Measurements from ENCODE around the gene MPG. TPM values are rescaled to one million over a fixed set of nuclear protein-coding genes. Genes with fewer than 3 reads are reported as not detected.

Gene MPG
- total and polyA plus RNA-seq, 2 experiments from 2014 or later: 38.0 to 91.1 TPM

DNA sequence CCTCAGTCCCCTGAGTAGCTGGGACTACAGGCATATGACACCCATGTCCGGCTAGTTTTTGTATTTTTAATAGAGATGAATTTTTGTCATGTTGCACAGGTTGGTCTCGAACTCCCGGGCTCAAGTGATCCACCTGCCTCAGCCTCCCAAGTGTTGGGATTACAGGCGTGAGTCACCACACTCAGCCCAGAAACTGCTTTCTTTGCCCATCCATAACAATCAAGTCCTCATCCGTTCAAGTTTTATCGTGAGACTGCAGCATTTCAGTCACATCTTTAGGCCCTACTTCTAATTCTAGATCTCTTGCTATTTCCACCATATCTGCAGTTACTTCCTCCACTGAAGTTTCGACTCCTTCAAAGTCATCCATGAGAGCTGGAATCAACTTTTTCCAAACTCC lies 54.1 kb downstream of the MPG start (continued):
- TF ChIP-seq, protein P1, sequence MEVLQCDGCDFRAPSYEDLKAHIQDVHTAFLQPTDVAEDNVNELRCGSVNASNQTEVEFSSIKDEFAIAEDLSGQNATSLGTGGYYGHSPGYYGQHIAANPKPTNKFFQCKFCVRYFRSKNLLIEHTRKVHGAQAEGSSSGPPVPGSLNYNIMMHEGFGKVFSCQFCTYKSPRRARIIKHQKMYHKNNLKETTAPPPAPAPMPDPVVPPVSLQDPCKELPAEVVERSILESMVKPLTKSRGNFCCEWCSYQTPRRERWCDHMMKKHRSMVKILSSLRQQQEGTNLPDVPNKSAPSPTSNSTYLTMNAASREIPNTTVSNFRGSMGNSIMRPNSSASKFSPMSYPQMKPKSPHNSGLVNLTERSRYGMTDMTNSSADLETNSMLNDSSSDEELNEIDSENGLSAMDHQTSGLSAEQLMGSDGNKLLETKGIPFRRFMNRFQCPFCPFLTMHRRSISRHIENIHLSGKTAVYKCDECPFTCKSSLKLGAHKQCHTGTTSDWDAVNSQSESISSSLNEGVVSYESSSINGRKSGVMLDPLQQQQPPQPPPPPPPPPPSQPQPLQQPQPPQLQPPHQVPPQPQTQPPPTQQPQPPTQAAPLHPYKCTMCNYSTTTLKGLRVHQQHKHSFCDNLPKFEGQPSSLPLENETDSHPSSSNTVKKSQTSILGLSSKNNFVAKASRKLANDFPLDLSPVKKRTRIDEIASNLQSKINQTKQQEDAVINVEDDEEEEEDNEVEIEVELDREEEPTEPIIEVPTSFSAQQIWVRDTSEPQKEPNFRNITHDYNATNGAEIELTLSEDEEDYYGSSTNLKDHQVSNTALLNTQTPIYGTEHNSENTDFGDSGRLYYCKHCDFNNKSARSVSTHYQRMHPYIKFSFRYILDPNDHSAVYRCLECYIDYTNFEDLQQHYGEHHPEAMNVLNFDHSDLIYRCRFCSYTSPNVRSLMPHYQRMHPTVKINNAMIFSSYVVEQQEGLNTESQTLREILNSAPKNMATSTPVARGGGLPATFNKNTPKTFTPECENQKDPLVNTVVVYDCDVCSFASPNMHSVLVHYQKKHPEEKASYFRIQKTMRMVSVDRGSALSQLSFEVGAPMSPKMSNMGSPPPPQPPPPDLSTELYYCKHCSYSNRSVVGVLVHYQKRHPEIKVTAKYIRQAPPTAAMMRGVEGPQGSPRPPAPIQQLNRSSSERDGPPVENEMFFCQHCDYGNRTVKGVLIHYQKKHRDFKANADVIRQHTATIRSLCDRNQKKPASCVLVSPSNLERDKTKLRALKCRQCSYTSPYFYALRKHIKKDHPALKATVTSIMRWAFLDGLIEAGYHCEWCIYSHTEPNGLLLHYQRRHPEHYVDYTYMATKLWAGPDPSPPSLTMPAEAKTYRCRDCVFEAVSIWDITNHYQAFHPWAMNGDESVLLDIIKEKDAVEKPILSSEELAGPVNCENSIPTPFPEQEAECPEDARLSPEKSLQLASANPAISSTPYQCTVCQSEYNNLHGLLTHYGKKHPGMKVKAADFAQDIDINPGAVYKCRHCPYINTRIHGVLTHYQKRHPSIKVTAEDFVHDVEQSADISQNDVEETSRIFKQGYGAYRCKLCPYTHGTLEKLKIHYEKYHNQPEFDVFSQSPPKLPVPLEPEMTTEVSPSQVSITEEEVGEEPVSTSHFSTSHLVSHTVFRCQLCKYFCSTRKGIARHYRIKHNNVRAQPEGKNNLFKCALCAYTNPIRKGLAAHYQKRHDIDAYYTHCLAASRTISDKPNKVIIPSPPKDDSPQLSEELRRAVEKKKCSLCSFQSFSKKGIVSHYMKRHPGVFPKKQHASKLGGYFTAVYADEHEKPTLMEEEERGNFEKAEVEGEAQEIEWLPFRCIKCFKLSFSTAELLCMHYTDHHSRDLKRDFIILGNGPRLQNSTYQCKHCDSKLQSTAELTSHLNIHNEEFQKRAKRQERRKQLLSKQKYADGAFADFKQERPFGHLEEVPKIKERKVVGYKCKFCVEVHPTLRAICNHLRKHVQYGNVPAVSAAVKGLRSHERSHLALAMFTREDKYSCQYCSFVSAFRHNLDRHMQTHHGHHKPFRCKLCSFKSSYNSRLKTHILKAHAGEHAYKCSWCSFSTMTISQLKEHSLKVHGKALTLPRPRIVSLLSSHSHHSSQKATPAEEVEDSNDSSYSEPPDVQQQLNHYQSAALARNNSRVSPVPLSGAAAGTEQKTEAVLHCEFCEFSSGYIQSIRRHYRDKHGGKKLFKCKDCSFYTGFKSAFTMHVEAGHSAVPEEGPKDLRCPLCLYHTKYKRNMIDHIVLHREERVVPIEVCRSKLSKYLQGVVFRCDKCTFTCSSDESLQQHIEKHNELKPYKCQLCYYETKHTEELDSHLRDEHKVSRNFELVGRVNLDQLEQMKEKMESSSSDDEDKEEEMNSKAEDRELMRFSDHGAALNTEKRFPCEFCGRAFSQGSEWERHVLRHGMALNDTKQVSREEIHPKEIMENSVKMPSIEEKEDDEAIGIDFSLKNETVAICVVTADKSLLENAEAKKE (CRISPR knock-in tag; IDR thresholded peaks at IDR 0.05): no peak
- TF ChIP-seq, protein P2, sequence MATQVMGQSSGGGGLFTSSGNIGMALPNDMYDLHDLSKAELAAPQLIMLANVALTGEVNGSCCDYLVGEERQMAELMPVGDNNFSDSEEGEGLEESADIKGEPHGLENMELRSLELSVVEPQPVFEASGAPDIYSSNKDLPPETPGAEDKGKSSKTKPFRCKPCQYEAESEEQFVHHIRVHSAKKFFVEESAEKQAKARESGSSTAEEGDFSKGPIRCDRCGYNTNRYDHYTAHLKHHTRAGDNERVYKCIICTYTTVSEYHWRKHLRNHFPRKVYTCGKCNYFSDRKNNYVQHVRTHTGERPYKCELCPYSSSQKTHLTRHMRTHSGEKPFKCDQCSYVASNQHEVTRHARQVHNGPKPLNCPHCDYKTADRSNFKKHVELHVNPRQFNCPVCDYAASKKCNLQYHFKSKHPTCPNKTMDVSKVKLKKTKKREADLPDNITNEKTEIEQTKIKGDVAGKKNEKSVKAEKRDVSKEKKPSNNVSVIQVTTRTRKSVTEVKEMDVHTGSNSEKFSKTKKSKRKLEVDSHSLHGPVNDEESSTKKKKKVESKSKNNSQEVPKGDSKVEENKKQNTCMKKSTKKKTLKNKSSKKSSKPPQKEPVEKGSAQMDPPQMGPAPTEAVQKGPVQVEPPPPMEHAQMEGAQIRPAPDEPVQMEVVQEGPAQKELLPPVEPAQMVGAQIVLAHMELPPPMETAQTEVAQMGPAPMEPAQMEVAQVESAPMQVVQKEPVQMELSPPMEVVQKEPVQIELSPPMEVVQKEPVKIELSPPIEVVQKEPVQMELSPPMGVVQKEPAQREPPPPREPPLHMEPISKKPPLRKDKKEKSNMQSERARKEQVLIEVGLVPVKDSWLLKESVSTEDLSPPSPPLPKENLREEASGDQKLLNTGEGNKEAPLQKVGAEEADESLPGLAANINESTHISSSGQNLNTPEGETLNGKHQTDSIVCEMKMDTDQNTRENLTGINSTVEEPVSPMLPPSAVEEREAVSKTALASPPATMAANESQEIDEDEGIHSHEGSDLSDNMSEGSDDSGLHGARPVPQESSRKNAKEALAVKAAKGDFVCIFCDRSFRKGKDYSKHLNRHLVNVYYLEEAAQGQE (IDR thresholded peaks at IDR 0.05; ENCODE audit: unreplicated experiment): no peak
- no peak for TF ChIP-seq ZNF331 (CRISPR knock-in tag; IDR thresholded peaks at IDR 0.05; ENCODE audit: low read depth)
- TF ChIP-seq NANOG (IDR thresholded peaks at IDR 0.05; ENCODE audit: borderline replicate concordance): no peak

DNA sequence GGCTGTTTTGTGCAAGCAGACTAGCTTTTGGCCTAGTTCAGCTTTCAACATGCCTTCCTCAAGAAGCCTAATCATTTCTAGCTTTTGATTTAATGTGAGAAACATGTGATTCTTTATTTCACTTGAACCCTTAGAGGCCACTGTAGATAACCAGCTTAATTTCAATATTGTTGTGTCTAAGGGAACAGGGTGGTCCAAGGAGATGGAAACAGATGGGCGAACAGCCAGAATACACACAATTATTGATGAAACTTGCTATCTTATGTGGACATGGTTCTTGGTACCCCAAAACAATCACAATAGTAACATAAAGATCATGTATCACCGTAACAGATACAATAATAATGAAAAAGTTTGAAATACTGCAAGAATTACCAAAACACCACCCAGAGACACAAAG lies 55.7 kb downstream of the MPG start:
- H4K20me1 ChIP-seq (replicated peaks; ENCODE audit: insufficient read depth): peaks cover 3% of the 10 kb centered on the region; the same call in 1 of the 2 replicates
- ATAC-seq (no peak), DNase-seq (ENCODE audit: low spot score) (no peak)
- Mint-ChIP-seq H3K4me1 (no peaks in the 10 kb centered on the region; the same call in 2 of the 3 replicates), H3K4me3 (no peak overlapping the region), H3K27ac (no peak overlapping the region), H3K36me3 (ENCODE audit: low read depth) (0 out of 3 replicates have a peak, but pooled peaks cover 3% of the 10 kb centered on the region), H3K9me3 (peaks cover 1% of the 10 kb centered on the region; the same call in 2 of the 3 replicates), H3K27me3 (ENCODE audit: insufficient read depth, low read depth, poor library complexity) (peaks cover 8% of the 10 kb centered on the region)
- H3K4me1 ChIP-seq (ENCODE audit: insufficient read depth): no peaks in the 10 kb centered on the region
- H3K9me2 ChIP-seq (ENCODE audit: insufficient read depth): no peaks in the 10 kb centered on the region
- H2AFZ ChIP-seq: no peak overlapping the region
- H3F3A ChIP-seq (replicated peaks; ENCODE audit: low read depth): peaks cover 4% of the 10 kb centered on the region
- H3K27ac ChIP-seq (ENCODE audit: low read depth): no peak overlapping the region
- no peak overlapping the region for H3K4me2 ChIP-seq
- H3K27me3 ChIP-seq (ENCODE audit: insufficient read depth): no peaks in the 10 kb centered on the region
- H3K4me3 ChIP-seq: no peak overlapping the region
- H3K79me2 ChIP-seq (replicated peaks; ENCODE audit: insufficient read depth): peaks cover 66% of the 10 kb centered on the region
- no peaks in the 10 kb centered on the region for H3K36me3 ChIP-seq (ENCODE audit: insufficient read depth)
- TF ChIP-seq, protein P3, sequence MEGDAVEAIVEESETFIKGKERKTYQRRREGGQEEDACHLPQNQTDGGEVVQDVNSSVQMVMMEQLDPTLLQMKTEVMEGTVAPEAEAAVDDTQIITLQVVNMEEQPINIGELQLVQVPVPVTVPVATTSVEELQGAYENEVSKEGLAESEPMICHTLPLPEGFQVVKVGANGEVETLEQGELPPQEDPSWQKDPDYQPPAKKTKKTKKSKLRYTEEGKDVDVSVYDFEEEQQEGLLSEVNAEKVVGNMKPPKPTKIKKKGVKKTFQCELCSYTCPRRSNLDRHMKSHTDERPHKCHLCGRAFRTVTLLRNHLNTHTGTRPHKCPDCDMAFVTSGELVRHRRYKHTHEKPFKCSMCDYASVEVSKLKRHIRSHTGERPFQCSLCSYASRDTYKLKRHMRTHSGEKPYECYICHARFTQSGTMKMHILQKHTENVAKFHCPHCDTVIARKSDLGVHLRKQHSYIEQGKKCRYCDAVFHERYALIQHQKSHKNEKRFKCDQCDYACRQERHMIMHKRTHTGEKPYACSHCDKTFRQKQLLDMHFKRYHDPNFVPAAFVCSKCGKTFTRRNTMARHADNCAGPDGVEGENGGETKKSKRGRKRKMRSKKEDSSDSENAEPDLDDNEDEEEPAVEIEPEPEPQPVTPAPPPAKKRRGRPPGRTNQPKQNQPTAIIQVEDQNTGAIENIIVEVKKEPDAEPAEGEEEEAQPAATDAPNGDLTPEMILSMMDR (conservative IDR thresholded peaks at IDR 0.05; ENCODE audit: low read depth in 2 of 2): no peak
- TF ChIP-seq POLR2AphosphoS5 (IDR thresholded peaks at IDR 0.05; ENCODE audit: low read depth) (no peak), ZNF331 (CRISPR knock-in tag; IDR thresholded peaks at IDR 0.05; ENCODE audit: low read depth) (no peak), EZH2phosphoT487 (IDR thresholded peaks at IDR 0.05; ENCODE audit: unreplicated experiment) (no peak), CREB1 (CRISPR knock-in tag; IDR thresholded peaks at IDR 0.05; ENCODE audit: low read depth) (no peak), ZNF114 (CRISPR knock-in tag; IDR thresholded peaks at IDR 0.05) (no peak), STAT1 (IDR thresholded peaks at IDR 0.05; ENCODE audit: unreplicated experiment) (no peak)
- TF ChIP-seq, protein P4, sequence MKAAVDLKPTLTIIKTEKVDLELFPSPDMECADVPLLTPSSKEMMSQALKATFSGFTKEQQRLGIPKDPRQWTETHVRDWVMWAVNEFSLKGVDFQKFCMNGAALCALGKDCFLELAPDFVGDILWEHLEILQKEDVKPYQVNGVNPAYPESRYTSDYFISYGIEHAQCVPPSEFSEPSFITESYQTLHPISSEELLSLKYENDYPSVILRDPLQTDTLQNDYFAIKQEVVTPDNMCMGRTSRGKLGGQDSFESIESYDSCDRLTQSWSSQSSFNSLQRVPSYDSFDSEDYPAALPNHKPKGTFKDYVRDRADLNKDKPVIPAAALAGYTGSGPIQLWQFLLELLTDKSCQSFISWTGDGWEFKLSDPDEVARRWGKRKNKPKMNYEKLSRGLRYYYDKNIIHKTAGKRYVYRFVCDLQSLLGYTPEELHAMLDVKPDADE (IDR thresholded peaks at IDR 0.05): no peak

Data from GM23338 (cell line).